ENCODE measurements around the gene PRSS50.

- no peak for TF ChIP-seq CTCF (IDR thresholded peaks at IDR 0.05)
- no peak for TF ChIP-seq POLR2A (IDR thresholded peaks at IDR 0.05)
These were observed 16.3 kb downstream of the PRSS50 start, which contains the start of gene TMIE for GRCh38 chr3:46701181-46701939.

Data from body of pancreas (tissue), 4 donors.